Breast epithelium (tissue), 3 donors: ENCODE measurements around the gene RAI1.

Experiments
- CTCF ChIP-seq, 3 donors: fragments of 450-650 bp; IDR thresholded peaks; one replicate each; pipeline ENCODE4 v1.5.1; 2016 to 2017; ENCODE audit warnings: antibody characterized with exemption in 3 of 3, mild to moderate bottlenecking in 3 of 3, moderate library complexity in 3 of 3
- POLR2A ChIP-seq: fragments of 450-650 bp; IDR thresholded peaks from one replicate; pipeline ENCODE4 v1.6.1; 2016; ENCODE audit warnings: antibody characterized with exemption, mild to moderate bottlenecking, moderate library complexity
- POLR2AphosphoS5 ChIP-seq, 3 donors: sonication (generic); formaldehyde crosslinking; IDR thresholded peaks; one replicate each; pipeline ENCODE4 v1.6.1; 2017; ENCODE audit warnings: antibody characterized with exemption in 3 of 3

GRCh38 chr17:17728146-17728545, 46.9 kb downstream of the RAI1 start:
- TF ChIP-seq CTCF (IDR thresholded peaks at IDR 0.05) (no peak), POLR2A (no peak), POLR2AphosphoS5 (IDR thresholded peaks at IDR 0.05) (no peak)
